ENCODE data around the gene CMTM7.
A peak's percentile ranks its signal among the peaks of the same experiment; 100 is the strongest.
"Not testable (repeated sequence)": the region's sequence is repeated elsewhere in the genome, so short reads cannot be mapped to it uniquely, and the experiment has no call there.

CMTM7 gene

GRCh38 chr3:32460817-32461496, 69.3 kb downstream of the CMTM7 start:
- not testable (repeated sequence) for DNase-seq (ENCODE audit: low read depth)

- DNase-seq (ENCODE audit: low read depth): not testable (repeated sequence)
Observed at GRCh38 chr3:32462191-32462986, 70.7 kb downstream of the CMTM7 start.

GRCh38 chr3:32463415-32463814, 71.8 kb downstream of the CMTM7 start:
- DNase-seq (ENCODE audit: low read depth): not testable (repeated sequence)

- not testable (repeated sequence) for DNase-seq (ENCODE audit: low read depth)
Observed at GRCh38 chr3:32464726-32465125, 73.1 kb downstream of the CMTM7 start.

GRCh38 chr3:32466808-32467207, 75.2 kb downstream of the CMTM7 start:
- DNase-seq (ENCODE audit: low read depth): not testable (repeated sequence)

- DNase-seq (ENCODE audit: low read depth): peak; percentile 63
Observed at GRCh38 chr3:32467333-32468070, 75.8 kb downstream of the CMTM7 start.

GRCh38 chr3:32469151-32469874, 77.7 kb downstream of the CMTM7 start:
- no peak for DNase-seq (ENCODE audit: low read depth)

GRCh38 chr3:32470362-32470761, 78.7 kb downstream of the CMTM7 start:
- DNase-seq (ENCODE audit: low read depth): no peak

GRCh38 chr3:32471246-32471645, 79.6 kb downstream of the CMTM7 start:
- DNase-seq (ENCODE audit: low read depth): no peak

- DNase-seq (ENCODE audit: low read depth): not testable (repeated sequence)
Observed at GRCh38 chr3:32472151-32472550, 80.5 kb downstream of the CMTM7 start.

GRCh38 chr3:32474201-32474600, 82.5 kb downstream of the CMTM7 start:
- DNase-seq (ENCODE audit: low read depth): no peak

GRCh38 chr3:32480604-32481003, 89.0 kb downstream of the CMTM7 start:
- no peak for DNase-seq (ENCODE audit: low read depth)

- DNase-seq (ENCODE audit: low read depth): no peak
Observed at GRCh38 chr3:32481791-32482631, 90.4 kb downstream of the CMTM7 start.

- DNase-seq (ENCODE audit: low read depth): no peak
Observed at GRCh38 chr3:32482693-32483092, 91.0 kb downstream of the CMTM7 start.

GRCh38 chr3:32483772-32484171, 92.1 kb downstream of the CMTM7 start:
- no peak for DNase-seq (ENCODE audit: low read depth)

GRCh38 chr3:32484436-32484835, 92.8 kb downstream of the CMTM7 start:
- DNase-seq (ENCODE audit: low read depth): no peak

- no peak for DNase-seq (ENCODE audit: low read depth)
Observed at GRCh38 chr3:32487781-32488473, 96.3 kb downstream of the CMTM7 start.

- no peak for DNase-seq (ENCODE audit: low read depth)
Observed at GRCh38 chr3:32488474-32489008, 96.9 kb downstream of the CMTM7 start.

- no peak for DNase-seq (ENCODE audit: low read depth)
Observed at GRCh38 chr3:32492684-32493436, 101.2 kb downstream of the CMTM7 start.

Measured in stimulated activated CD8-positive, alpha-beta memory T cell treated with anti-CD3 and anti-CD28 coated beads, Interleukin-12 subunit alpha, Interleukin-12 subunit beta, amount 100 ng/mL, for 4 hours (primary cell).